GM18511 (cell line): ENCODE results near the gene KRT17.
"Not testable (repeated sequence)": the region's sequence is repeated elsewhere in the genome, so short reads cannot be mapped to it uniquely, and the experiment has no call there.

ENCODE experiments used
- ATAC-seq: cut with Tn5 transposase; IDR thresholded peaks from one replicate; pipeline ENCODE4 v1.9.1; 2021; ENCODE audit warnings: mild to moderate bottlenecking, moderate library complexity; ENCODE audit not compliant: unreplicated experiment

Gene KRT17

DNA sequence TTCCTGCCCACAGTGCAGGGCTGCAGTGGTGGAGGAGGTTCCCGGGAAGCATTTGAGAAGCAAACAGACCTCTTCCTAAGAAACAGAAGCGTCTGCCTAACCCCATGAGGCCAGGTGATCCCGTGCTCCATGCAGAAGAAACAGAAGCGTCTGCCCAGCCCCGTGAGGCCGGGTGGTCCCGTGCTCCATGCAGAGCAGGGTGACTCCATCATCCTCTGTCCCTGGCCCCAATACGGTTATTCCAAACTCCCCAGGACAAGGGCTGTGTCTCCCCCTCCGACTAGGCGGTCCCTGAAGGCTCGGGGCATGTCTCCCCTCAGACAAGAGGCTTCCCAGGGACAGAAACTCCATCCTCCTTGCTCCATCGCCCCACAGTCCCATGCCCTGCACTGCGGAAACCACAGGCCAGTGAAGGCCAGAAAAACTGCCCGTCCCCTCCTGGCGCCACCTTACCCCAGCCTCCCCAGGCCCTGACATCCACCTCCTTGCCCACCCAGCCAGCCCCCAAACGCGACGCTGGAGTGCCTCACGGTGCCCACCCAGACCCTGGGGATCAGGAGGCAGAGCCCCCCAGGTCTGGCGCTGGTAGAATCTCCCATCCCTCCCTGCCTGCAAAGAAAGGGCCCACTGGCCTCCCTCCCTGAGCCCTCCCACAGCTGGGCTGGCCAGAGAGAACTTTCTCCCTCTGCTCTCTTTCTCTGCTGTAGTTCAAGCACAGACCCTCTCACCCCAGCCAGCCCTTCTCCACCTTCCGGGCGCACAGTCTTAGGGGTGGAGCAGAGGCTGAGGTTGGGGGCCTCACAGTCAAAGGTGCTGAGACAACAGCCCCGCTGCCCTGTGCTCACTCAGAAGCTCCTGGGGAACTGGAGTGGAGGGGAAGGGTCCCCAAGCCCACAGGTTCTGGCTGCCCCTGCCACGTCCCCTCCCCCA lies 30.6 kb upstream of the KRT17 start:
- no peak for ATAC-seq

DNA sequence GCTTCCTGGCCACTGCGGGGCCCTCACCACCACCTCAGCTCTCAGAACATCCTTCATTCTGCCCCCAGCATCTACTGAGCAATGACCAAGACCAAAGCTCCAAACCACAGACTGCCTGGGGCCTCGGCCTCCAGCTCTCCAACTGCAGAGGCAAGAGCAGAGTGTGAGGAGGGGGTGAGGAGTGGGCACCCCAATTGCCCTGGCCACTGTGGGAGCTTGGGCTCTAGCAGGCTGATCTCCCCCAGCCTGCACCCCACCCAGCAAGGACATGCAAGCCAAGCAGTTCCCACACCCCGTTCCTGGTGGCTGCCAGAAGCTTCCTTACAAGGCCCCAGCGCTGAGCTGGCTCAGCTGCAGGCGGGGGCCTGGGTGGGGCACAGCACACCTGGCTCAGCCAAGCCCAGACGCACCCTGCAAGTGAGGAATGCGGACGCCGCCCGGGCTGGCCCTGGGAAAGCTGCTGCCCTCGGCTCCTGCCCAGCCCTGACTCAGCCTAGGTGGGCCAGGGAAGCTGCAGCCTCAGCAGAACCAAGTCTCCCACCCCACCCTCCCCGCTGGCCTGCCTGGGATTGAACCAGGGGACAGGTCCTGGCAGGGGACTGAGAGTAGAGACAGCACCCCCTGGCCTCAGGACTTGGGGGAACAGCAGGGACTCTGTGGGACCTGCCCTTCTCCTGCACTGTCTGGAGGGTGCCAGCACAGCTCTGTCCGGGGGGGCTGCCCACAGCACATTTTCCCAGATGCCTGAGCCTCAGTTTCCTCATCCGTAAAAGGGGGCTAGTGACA lies 29.7 kb upstream of the KRT17 start:
- ATAC-seq, result no peak

DNA sequence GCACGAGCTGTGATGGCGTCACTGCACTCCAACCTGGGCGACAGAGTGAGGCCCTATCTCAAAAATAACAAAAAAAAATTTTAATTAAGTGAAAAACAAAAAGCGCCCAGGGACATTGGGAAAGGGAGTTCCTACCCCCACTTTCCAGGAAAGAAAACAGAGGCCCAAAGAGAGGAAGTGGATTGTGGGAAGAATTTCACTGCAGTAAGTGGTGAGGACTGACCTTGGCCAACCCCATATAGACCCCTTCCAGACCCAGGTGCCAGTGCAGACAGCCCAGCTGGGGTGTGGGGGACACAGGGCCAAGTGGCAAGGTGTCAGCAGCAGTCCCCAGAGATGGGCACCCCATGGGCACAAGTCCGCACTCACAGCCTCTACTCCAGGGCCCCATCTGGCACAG lies 29.0 kb upstream of the KRT17 start:
- no peak for ATAC-seq

DNA sequence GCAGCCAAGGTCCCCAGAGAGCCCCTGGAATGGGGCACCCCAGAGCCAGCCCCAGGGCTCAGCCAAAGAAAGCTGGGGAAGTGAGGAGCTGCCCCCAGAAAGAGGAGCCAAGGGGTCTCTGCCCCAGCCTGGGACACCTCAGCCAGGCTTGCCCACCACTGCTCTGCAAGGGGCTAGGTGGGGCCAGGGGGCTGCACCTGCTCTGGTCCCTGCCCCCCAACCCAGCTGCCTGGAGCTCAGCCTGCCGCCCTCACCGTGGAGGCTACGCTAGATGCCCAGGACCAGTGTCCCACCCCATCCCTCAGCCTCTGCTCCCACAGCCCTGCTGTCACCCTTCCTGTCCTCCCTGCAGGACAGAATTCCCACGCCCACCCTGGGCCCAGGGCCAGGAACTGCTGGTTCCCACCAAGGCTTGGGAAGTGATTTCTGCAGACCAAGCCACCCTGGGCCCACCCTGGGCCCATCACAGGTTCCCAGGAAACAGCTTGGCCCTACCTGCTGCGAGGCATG lies 28.1 kb upstream of the KRT17 start:
- ATAC-seq, result no peak

DNA sequence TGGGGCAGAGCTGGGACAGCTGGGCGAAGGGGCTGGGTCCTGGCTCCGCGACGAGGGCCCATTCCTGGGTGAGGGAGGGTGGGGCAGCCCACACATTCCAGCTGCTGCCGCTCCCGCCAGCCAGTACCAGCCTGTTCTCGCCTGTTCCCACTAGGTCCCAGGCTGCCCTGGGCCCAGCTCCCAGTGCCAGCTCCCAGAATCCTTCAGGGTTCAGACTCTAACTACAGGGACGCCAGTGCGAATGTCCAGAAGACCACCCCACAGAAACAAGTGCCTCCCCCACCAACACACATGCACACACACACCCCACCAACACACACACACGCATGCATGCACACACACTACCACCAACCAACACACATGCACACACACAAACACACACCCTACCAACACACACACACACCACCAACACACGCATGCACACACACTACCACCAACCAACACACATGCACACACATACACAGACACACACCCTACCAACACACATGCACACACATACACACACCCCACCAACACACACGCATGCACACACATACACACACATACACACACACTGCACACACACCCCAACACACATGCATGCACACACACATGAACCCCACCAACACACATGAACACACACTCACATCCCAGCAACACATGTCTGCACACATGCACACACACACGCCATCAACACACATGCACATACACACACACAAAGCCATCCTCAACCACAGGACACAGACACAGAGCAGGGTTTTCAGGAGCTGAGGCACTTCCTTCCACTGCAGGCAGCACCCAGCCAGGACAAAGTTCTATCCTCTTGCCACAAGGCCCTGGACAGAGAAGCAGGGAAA lies 27.5 kb upstream of the KRT17 start:
- no peak for ATAC-seq

DNA sequence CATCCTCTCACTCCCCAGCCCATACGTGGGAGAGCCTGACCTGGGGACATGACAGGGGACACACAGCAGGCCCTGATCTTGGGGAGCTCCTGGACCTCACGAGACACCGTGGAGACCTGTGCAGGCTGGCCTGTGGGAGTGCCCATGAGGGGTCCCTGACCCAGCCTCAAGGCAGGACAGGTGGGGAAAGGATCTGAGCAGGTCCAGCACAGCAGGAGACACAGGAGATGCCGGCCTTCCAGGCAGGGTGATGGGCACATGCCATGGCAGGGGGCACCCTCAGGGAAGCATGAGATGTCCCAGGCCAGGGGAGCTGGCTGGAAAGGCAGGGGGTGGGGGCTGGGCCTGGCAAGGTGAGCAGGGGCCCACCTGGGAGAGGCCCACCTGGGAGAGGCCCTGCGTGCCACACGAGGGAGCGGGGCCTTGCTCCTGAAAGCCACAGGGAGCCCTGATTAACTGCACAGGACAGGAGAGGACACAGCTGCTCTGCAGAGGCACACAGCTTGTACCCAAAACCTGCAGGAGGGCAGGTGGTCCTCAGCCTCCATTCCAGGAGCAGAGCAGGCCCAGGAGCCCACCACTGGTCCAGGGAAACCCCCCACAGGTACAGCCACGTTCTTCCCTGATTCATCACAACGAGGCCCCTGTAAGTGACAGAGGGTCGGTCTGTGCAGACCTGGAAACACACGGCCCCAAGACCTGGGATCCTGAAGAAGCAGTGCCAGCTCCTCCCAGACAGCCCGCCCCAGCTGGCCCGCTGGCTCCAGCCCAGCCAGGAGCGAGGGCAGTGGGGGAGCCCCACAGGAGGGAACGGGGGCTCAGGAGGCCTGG lies 26.6 kb upstream of the KRT17 start:
- no peak for ATAC-seq

DNA sequence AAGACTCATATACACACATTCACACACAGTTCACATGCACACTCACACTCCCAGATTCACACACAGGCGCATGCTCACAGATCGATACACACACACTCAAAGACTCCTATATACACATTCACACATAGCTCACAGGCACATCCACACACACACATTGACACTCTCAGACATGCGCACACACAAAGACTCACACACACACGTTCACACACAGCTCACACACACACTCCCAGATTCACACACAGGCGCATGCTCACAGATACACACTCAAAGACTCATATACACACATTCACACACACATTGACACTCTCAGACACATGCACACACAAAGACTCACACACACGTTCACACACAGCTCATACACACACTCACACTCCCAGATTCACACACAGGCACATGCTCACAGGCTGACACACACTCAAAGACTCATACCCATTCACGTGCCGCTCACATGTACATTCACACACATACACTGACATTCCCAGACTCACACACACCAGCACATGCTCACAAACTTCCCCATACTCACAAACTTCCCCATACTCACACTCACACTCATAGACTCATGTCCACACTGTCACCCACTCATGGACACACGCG lies 25.6 kb upstream of the KRT17 start:
- ATAC-seq, result no peak

DNA sequence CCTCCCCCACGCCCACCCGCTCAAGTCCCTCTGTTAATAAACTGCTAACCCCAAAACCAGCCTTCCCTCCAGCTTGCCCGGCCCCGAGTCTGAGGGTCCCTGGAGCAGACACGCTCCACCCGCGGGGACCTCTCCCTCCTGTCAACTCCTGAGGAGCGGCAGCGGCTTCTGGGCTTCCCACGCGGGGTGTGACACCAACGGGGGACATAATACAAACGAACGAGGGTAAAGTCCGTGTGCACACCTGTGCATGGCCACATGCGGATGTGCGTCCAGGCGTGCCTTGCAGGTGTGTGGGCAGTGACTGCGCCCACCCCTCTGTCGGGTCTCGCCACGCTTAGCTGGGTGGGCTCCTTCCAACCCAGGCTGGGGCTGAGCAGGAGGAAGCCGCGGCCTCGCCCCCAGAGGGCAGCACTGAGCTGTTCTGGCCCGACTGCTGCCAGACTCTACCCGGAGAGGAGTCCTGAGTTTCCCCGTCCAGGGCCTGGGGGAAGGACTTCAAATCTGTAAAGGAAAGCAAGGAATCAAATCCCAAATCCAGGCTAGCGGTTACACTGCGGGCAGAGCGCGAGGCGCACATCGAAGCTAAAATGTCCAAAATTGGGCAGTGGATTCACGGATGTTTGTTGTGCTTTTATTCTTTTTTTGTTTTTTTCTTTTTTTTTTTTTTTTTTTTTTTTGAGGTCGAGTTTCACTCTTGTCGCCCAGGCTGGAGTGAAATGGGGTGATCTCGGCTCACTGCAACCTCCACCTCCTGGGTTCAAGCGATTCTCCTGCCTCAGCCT lies 24.2 kb upstream of the KRT17 start:
- no peak for ATAC-seq

DNA sequence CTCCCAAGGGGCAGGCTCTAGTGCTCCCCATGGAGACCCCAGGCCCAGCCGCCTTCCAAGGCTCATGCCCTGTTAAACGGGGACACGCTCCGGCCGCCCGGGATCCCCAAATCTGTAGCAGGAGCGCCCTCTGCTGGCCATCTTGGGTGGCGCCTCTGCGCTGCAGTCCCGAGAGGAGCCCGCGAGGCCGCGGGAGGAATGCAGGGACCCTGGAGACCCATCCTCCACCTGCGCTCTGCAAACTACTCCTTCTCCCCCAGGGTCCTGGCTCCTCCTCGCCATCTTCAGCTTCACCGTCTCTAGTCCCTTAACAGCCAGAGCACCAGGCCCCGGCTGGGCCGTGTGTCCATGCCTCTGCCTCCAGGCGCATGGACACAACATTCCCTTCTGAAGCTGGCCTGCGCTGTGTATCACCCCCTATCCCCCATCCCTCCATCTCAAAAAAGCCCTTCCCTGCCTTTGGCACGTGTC lies 23.6 kb upstream of the KRT17 start:
- peak; percentile 60 for ATAC-seq

DNA sequence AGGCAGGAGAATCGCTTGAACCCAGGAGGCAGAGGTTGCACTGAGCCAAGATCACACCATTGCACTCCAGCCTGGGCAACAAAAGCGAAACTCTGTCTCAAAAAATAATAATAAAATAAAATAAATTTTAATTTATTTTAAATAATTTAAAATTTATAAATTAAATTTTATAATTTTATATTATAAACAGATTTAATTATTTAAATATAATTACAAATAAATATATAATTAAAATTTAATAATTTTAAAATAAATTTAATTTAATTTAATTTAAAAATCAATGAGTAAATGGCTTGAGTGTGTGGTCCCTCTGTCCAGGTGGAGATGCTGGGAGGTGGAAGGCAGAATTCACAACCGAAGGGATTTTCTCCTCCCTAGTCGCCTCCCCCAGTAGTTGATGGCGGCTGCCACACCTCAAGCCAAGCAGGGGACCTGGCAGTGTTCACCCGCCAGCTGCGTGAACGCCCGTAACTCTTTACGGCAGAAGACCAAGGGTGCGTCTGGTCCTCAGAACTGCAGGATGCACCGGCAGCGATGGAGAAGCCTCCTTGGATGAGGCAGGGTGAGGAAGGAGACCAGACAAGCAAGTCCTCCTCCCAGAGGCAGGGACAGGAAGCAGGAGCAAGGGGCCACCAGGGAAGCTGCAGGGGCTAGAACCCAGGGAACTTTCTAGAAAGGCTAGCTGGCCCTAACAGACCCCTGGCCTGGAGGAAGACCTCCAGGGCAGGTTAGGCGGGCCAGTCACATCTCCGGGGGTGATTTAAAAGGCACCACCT lies 22.9 kb upstream of the KRT17 start:
- ATAC-seq, result no peak

DNA sequence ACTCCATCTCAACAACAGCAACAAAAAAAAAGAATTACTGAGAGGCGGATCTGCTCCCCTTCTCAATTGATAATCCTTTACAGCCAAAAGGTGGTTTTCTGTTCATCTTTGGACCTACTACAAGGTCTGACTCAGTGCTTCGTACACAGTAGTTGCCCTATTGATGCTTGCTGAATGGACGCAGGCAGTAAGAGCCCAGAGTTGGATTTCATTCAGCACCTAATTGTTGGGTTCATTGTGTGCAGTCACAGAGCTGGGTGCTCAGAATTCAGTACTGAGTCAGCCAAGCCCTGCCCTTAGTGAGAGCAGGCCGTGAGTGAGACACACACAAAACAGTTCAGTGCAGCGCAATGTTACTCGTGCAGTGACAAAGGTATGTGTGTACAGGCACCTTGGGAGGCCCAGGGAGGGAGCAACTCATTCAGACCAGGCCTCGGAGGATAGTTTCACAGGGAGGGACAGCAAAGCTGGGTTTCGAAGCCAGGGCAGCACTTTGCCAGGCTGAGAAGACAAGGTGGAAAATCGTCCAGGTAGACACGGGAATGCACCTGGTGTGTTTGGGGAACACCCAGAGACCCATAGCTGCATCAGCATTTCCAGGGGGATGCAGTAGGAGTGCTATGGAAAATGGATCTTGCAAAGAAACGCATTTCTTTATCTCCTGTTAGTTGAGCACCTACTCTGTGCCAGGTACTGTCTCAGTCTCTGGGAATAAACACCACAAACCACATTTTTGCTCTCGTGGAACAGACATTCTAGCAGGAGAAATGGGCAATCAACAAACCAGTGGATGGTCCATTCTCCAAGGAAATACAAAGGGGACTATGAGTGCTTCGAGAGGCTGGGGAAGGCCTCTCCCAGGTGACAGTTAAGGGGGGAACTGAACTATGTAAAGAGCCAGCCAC lies 18.1 kb upstream of the KRT17 start:
- ATAC-seq, result no peak

DNA sequence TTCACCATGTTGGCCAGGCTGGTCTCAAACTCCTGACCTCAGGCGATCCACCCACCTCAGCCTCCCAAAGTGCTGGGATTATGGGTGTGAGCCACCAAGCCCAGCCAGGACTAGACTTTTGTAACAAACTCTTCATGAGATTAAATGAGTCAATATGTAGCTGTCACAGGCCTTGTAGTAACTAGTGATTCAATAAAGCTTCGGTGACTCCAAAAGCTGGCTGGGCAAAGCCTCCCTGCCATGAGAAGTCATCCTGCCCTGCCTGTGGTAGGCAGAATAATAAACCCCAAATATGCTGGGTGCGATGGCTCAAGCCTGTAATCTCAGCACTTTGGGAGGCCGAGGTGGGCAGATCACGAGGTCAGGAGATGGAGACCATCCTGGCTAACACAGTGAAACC lies 16.2 kb upstream of the KRT17 start:
- not testable (repeated sequence) for ATAC-seq

DNA sequence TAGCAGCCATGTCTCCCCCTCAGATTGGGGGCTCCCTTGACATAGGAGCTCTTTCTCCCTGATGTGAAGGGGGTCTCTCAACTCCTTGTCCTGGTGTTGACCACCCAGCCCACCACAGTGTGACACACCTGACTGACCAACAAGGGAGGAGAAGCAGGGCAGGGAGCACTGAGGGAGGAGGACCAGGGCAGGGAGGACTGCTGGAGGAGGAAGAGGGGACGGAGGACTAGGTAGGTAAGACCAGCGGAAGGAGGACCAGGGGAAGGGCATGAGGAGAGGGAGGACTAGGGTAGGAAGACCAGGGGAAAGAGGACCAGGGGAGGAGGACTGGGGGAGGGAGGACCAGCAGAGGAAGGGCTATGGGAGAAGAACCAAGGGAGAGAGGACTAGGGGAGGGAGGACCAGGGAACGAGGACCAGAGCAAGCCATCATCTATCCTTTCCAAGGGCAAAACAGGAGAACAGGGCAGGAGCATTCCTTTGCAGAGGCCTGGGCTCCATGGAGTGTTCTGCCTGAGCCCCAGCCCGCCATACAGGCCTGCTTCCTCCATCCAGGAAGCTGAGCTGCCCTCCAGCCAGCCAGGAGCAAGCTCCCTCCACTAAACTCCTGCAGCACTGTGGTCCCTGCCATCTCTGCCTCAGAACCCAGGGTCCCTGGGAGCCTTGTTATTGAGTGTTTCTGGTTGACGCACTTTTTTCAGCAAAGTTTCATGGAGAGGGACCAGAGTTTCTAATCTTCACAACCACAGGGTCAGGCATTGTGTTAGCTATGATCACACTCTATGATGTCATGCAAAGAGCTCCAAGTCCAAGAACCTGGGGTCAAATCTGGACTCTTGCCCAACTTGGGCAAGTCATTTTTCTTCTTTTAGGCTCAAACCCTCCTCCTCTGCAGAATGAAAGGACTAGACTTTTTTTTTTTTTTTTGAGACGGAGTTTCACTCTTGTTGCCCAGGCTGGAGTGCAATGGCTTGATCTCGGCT lies 15.4 kb upstream of the KRT17 start:
- no peak for ATAC-seq

DNA sequence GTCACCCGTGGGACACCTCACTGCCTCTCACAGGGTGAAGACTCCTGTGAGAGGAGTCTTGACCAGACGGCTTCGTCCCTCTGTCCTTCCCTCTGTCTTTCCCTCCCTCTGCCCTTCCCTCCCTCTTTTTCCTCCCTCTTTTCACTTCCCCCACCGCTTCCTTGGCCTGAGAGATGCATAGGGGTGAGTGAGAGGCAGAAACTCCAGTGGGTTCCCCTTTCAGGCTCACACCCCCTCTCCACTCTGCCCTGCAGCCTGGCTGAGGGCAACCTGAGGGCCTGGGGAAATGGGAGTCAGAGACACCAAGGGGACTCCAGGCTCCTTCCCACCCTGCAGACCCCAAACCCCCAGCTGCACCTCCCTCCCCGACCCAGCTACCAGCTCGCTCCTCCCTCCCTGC lies 14.6 kb upstream of the KRT17 start:
- no peak for ATAC-seq

DNA sequence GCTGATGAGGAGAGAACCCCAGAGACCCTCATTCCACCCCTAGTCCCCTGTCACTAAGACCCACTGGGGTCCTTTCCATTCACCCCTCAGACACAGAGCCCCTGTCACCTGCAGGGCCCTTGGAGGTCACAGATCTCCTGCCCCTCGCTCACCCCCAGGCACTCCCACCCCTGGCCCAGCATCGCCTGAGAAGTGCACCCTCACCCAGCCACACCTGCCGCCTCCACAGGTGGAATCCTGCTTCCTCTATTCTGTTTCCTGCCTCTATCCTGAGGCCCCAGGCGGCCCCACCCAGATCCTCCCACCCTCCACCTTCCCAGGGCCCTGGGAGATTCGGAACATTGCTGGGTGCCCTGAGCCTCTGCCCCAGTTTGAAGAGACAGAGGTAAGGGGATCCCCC lies 13.8 kb upstream of the KRT17 start:
- no peak for ATAC-seq

DNA sequence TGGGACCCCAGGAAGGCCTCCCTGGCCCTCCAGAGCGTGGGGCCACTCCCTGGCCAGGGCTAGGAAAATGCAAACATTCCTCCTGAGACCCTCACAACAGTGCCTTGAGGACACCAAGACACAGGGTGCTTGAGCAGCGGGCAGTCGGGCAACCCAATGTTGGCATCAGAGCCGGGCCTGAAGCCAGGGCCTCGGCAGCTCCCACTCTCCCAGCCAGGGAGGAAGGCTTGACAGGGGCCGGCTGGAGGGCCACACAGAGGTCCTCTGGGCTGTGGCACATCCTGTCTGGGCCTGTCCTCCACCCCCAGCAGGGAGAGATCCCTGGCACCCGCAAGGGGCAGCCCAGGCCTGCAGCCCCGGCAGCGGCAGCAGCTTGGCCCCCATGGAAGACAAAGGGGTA lies 12.3 kb upstream of the KRT17 start:
- ATAC-seq, result no peak
